Right hindlimb (tissue), 1 donor: ENCODE data around the gene TAL1.

Source experiments
- DNase-seq: peaks from one replicate; pipeline ENCODE4 v3.0.0-alpha.2; 2018

Gene TAL1

GRCh38 chr1:47229031-47229885 is 2.8 kb downstream of the TAL1 start:
- no peak for DNase-seq

DNA sequence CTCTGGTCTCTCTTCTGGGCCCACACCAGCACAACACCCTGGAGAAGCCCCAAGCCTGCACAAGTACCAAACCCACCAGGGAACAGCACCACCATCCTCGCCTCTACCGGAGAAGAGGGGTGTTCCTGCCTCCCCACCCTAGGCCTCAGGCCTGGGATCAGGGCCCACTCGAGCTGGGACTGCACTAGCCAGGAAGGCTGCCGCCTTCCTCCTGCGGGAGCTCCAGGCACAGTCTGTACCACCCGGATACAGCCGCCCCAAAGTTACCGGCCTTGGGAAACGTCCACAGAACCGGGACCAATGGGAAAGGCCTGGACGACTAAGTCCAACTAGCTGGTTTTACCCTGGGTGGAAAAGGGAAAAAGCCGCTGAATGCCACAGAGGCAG is 3.4 kb downstream of the TAL1 start:
- no peak for DNase-seq

DNA sequence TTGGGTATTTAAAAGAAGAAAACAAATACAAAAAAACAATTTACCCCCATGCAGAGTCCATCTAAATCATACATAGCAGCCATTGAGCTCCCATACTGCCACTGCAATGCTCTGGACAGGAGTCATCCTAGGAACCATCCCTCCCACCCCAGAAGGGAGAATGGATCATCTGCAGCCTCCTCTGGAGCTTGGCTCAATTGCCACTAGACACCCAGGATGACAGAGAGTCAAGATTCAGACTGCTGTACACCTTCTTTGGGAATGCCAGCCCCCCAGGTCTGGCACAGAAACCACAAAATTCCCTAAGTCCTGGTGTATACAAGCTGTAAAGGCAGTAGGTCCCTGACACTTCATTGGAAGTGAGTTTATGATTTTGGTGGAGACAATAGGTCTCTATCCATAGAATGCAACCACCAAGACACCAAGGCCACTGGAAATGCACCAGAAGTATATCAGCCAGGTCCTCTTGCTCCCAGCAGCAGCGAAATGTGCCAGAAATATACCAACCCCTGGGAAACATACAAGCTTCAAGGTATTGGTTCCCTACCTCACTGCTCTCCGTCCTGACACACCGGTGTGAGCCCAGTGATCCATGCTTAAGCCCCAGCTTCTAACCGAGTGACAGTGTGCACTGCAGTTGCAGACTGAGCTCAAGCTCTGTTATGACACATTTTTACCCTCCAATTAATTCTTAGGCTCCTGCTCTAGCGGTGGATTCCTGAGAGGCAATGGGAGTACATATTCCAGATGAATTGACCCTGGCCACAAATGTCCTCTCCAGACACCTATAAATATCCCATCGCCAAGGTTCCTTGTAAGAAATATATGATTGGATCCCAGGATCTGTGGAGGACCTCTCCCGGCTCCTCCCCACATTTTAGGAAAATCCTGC is 4.4 kb downstream of the TAL1 start:
- DNase-seq = no peak

DNA sequence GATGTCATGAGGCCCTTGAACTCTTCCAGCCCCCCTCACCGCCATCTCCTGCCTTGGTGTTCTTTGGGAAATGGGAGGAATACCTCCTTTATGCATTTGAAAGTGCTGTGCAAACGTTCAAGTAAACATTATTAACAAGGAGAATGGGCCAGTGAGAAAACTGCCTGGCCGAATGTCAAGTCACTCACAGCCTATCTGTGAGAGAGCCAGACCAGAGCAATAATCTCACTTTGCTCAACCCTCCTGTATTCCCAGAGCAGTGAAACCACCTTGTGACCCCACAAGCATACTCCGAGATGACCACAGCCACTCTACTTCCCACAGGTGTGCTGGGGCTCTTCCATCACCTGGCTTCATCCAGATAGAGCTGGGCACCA is 5.2 kb downstream of the TAL1 start:
- no peak for DNase-seq

DNA sequence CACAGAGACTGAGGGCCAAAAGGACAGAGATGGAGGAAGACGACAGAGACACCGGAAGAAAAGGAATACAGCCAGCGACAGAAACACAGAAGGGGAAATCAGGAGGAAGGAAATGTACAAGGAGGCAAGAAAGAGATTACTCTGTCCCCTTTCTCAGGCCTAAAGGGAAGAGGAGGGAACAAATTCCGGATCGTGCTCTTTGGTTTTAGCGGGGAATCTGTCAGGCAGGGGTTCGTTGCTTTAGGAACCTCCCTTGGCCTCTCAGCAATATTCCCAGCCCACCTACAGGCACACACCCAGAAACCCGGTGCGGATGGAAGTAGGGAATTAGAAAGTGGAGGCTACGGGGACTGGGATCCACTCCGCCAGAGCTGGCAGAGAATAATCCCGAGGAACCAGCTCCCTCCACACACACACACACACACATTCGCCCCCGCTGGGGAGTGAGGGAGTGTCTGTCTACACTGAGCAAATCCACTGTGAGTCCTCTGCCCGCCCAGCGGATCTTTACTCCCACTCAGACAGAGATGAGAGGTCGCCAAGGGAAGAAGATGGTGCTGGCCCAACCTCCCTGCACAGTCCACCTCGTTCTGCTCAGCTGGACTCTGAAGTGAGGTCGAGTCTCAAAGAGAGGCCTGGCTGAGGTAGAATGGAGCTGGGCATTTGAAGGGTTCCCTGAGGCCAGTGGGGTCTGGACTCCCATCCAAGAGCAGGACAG is 5.7 kb downstream of the TAL1 start:
- no peak for DNase-seq

GRCh38 chr1:47225430-47226100 is 6.5 kb downstream of the TAL1 start:
- no peak for DNase-seq

DNA sequence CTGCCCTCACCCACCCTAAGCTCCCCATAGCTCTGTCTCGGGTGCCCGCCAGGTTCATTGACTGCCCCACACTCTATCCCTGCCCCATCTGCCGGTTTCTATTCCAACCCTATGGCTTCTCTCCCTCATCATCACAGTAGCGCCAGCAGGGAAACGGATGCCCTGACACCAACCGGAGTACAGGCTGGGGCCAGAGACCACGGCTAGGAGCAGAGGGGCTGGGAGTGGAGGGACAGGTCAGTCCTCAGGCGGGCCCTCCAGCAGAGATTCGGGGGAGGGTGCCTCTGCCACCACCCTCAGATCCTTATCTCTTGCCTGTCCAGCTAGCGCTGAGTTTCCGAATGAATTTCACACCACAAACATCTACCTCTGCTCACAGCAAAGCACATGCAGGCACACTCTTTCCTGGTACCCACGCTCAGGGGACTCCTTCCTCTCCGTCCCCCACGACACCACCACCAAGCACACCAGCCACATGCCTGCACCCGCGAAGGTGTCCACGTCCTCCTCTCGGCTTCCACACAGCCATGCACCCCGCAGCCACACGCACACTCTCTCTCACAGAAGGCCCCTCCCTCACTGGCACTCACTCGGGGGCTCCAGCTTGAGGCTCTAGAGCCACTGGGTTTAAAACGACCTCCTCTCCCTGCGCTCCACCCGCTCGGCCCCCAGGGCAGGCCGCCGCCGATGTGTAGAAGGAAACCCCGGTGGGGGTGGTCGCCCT is 7.2 kb downstream of the TAL1 start:
- DNase-seq = no peak

GRCh38 chr1:47223921-47224675 is 7.9 kb downstream of the TAL1 start:
- no peak for DNase-seq

DNA sequence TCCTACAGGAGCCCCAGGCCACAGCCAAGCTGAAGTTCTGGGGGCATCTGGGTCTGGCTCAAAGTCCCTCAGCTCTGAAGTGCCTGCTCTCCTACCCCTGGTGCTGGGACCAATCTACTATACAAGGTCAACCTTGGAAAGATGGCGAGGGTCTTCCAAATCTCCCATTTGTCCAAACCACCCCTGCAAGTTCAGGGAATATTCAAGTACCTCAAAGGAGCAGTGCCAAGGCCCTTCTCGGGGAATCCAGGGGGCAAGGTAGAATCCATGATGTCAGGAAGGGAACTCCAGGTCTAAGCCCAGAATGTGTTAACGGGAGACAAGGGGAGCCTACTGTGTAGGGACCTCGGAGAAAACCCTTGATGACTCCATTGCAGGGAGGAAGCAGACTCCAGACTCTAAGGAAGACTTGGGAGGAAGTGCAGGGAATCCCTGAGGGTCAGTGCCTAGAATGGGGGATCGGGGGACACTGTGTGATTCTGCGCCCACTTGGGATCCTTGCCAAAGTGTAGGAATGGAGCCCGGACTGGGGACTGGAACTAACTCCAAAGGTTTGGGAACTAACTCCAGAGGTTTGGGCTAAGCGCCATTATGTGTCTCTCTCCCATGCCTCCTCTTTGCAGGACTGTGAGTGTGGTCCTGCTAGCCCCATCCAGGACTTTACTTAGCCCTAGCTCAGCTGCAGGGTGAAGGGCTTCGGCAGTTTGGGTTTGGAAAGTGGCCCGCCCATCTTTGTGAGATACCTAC is 8.7 kb downstream of the TAL1 start:
- no peak for DNase-seq

- no peak for DNase-seq
Observed at GRCh38 chr1:47222476-47222875, 9.5 kb downstream of the TAL1 start.

DNA sequence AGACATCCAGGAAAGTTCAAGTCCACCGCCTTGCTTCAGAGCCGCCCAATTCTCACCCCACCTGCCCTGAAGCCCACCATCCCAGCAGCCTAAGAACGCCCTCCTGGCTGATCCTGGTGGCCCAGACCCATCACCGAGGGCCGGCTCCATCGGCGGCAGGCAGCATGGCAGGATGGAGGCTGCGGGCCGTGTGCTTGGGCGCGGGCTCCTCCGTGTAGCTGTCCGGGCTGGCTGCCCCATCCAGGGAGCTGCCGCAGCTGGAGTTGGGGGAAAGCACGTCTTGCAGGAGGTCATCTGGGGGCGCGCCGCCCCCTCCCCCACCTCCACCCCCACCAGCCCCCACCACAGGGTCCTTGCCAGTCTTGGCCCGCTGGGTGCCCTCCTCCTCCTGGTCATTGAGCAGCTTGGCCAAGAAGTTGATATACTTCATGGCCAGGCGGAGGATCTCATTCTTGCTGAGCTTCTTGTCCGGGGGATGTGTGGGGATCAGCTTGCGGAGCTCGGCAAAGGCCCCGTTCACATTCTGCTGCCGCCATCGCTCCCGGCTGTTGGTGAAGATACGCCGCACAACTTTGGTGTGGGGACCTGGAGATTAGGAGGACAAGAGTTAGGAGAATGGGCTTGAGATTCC is 12.3 kb downstream of the TAL1 start:
- no peak for DNase-seq

- no peak for DNase-seq
Observed at GRCh38 chr1:47219001-47219400, 13.0 kb downstream of the TAL1 start.

- no peak for DNase-seq
Observed at GRCh38 chr1:47216278-47217059, 15.6 kb downstream of the TAL1 start.

DNA sequence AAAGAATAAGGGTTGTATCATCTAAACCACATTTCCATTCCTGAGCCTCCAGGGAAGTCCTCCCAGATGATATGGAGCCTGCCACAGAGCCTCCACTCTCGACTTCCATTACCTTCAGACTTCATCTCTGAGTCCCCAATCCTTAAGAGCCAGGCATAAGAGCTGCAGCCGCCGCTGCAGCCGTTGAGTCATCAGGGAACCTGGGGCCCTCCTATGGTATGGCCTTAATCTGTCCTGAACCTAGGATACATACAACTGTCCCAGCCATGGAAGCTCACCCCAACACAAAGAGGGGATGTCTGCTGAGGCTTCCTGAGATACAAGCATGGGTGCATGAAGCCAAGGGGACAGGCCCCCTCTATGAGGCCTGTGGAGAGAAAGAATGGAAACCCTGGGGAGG is 16.3 kb downstream of the TAL1 start:
- DNase-seq = no peak

DNA sequence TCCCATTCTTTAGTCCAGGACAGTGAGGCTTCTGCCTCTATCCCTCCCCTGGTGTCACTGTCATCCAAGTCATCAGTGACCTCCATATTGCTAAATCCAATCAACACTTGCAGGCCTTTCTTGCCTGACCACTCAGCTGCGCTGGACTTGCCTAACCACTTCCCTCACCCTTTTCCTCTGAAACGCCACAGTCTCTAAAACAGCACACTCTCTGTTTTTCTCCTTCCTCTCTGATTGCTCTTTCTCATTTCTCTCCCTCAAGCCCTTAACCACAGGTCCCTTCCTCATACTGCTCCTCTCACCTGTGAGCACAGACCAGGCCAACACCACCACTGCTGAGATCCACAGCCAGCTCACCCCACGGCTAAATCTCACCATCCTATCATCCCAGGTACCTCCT is 17.5 kb downstream of the TAL1 start:
- DNase-seq = no peak

GRCh38 chr1:47213230-47213963 is 18.6 kb downstream of the TAL1 start:
- no peak for DNase-seq

DNA sequence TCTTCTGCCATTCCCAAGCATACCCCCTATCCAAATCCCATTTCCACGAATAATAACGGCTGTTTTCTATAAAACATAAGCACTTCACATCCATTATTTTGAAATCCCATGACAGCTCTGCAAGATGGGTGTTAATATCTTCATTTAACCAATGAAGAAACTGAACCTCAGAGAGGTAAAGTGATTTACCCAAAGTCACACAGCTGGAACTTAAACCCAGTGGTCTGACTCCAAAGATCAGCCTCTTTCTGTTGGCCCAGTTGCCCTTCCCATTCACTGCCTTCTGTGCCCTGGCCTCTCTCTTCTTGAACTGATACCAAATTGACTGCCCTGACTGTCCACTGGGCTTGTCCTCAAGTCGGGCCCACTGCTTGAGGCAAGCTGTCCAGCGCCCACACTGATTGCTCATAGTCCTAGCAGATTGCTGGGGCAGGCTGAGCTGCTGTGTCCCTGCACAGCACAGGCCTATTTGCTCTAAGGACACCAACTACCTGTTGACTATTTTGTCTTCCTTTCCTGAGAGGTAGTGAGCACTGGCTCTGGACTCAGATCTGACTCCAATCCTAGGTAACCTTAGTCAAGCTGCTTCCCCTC is 19.3 kb downstream of the TAL1 start:
- no peak for DNase-seq

DNA sequence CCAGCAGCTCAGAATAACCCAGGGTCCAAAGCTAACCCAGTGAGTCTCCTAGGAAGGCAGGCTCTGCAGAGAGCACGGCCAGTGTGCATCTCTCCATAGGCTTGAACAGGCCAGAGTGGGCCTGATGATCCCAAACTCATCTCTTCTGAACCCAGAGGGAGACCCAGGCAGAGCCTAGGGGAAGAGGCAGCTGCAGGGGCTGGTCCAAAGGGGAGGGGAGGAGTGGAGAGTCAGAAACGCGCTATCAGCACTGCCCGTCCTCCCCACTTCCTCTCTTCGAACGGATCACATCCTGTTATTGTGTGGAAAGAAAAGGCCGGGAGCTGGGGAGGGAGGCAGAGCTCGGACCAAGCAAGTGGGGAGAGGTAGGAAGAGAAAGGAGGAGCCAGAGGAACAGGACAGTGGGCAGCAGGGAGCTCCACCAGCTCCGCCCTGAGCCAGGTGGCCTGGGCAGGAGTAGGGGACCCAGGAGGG is 20.2 kb downstream of the TAL1 start:
- DNase-seq = no peak
